Transverse colon (tissue), 4 donors: ENCODE data around the gene ASXL3. TPM values are rescaled to one million over a fixed set of nuclear protein-coding genes. Genes with fewer than 3 reads are reported as not detected.

Experiments
- DNase-seq: peaks from one replicate; pipeline ENCODE4 v3.0.0-alpha.2; 2019
- H3K27ac ChIP-seq, 4 donors: fragments of 200-600 bp; sonication (generic); 2 replicates each; pipeline ENCODE4 v1.5.1; 2016 to 2018; ENCODE audit warnings: inconsistent platforms in 4 of 4
- H3K27me3 ChIP-seq: fragments of 200-600 bp; sonication (generic); 2 replicates; pipeline ENCODE4 v1.5.1; 2017; ENCODE audit warnings: inconsistent platforms
- H3K36me3 ChIP-seq, 4 donors: fragments of 200-600 bp; sonication (generic); 2 replicates each; pipeline ENCODE4 v1.5.1; 2017 to 2019; ENCODE audit warnings: inconsistent platforms in 4 of 4
- H3K4me1 ChIP-seq, 4 donors: fragments of 200-600 bp; sonication (generic); 2 replicates each; pipeline ENCODE4 v1.5.1; 2017 to 2020; ENCODE audit warnings: inconsistent platforms in 4 of 4
- H3K4me3 ChIP-seq, 4 donors: fragments of 200-600 bp; sonication (generic); 1 replicate in 1 of 4; 2 replicates in 3 of 4; pipeline versions ENCODE4 v1.5.1 to v1.6.1; 2017 to 2019; ENCODE audit warnings: inconsistent platforms in 4 of 4
- H3K9me3 ChIP-seq, 2 donors: fragments of 200-600 bp; sonication (generic); 2 replicates each; pipeline ENCODE4 v1.5.1; 2017 to 2019; ENCODE audit warnings: inconsistent platforms in 2 of 2
- CTCF ChIP-seq, 5 experiments: fragments of 200-600 bp in 3 of 5; fragments of 450-650 bp in 2 of 5; sonication (generic) in 3 of 5; IDR thresholded peaks; 1 replicate in 2 of 5; 2 replicates in 3 of 5; pipeline ENCODE4 v1.5.1; 2016 to 2017; ENCODE audit warnings: antibody characterized with exemption in 5 of 5, inconsistent platforms in 3 of 5, mild to moderate bottlenecking in 2 of 5, moderate library complexity in 1 of 5
- EP300 ChIP-seq: sonication (generic); formaldehyde crosslinking; IDR thresholded peaks from one replicate; pipeline ENCODE4 v1.6.1; 2017; ENCODE audit warnings: antibody characterized with exemption, low read depth
- POLR2A ChIP-seq: fragments of 450-650 bp; IDR thresholded peaks from one replicate; pipeline ENCODE4 v1.6.1; 2016; ENCODE audit warnings: antibody characterized with exemption, mild to moderate bottlenecking, moderate library complexity
- POLR2AphosphoS5 ChIP-seq, 3 donors: sonication (generic); formaldehyde crosslinking; IDR thresholded peaks; one replicate each; pipeline ENCODE4 v1.6.1; 2016; ENCODE audit warnings: antibody characterized with exemption in 3 of 3
- WGBS, 2 donors: methylation state at CpG; one replicate each; pipeline ENCODE4 v1.1.5; 2018; ENCODE audit warnings: low coverage in 1 of 2; 5-methylcytosine and 5-hydroxymethylcytosine counted together
- in situ Hi-C, 4 donors: fragments of 200-750 bp; cut with MboI; loops; one replicate each; pipeline versions ENCODE4 v1.15.0 to v1.15.1; 2017; ENCODE audit warnings: low sequenced_read_pairs in 3 of 4, low pct_ligation_motif_present in 1 of 4, low pct_unique_long_range_greater_than_20kb in 1 of 4
- intact Hi-C: fragments of 100-400 bp; cut with DNase I; formaldehyde crosslinking; loops from one replicate; pipeline ENCODE4 v1.15.1; 2023; ENCODE audit warnings: low total_unique reads
- total RNA-seq, 4 donors: library from RNA; depleted of rRNA; stranded (reverse); fragments of >200 nt; gene quantifications; one replicate each; pipeline ENCODE4 v1.1.0, GENCODE V29; 2016

Gene ASXL3
- total RNA-seq, 4 donors from 2014 or later: 0.75 to 3.0 (median 1.7) TPM

- TF ChIP-seq EP300 (no peak), POLR2A (no peak), CTCF (IDR thresholded peaks at IDR 0.05) (no peak), POLR2AphosphoS5 (IDR thresholded peaks at IDR 0.05) (no peak)
- Histone ChIP-seq H3K9me3 (no peaks in the 10 kb centered on the region), H3K27ac (no peak overlapping the region), H3K36me3 (no peaks in the 10 kb centered on the region), H3K27me3 (no peaks in the 10 kb centered on the region), H3K4me1 (no peaks in the 10 kb centered on the region), H3K4me3 (no peak overlapping the region)
- in situ Hi-C loops: no loop called here
- DNase-seq: no peak
- intact Hi-C loops: no loop called here
- WGBS, 2 donors: 79 to 86% methylated on average over 3 of the region's 3 CpGs
Measured at GRCh38 chr18:33699372-33699771, 121.4 kb downstream of the ASXL3 start.

DNA sequence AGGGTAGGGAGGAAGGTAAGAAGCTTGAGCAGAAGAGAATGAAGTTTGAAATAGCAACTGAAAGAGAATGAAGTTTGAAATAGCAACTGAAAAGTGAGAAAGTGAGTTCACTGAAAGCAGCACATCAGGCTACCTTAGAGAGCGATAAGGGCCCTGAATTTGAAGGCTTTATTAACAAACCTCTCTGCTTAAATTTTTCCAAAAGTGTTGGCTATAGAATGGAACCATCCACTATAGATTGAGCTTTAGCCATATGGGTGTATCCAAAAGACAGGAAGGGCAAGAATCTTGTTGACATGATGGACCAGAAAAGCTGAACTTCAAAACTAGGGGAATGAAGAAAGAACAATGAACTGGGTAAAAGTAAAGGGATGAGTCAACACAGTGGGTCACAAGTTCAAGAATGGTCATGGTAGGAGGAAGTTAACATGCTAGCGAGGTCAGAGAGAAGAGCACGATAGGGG lies 122.5 kb downstream of the ASXL3 start:
- Histone ChIP-seq H3K27me3 (no peaks in the 10 kb centered on the region), H3K4me3 (no peak overlapping the region), H3K9me3 (no peaks in the 10 kb centered on the region), H3K27ac (no peak overlapping the region), H3K36me3 (no peaks in the 10 kb centered on the region), H3K4me1 (no peaks in the 10 kb centered on the region)
- in situ Hi-C loops (no loop called here), intact Hi-C loops (no loop called here)
- WGBS, 2 donors: 86 to 95% methylated on average over 3 of the region's 3 CpGs
- TF ChIP-seq POLR2A (no peak), EP300 (no peak), CTCF (IDR thresholded peaks at IDR 0.05) (no peak), POLR2AphosphoS5 (IDR thresholded peaks at IDR 0.05) (no peak)
- no peak for DNase-seq

DNA sequence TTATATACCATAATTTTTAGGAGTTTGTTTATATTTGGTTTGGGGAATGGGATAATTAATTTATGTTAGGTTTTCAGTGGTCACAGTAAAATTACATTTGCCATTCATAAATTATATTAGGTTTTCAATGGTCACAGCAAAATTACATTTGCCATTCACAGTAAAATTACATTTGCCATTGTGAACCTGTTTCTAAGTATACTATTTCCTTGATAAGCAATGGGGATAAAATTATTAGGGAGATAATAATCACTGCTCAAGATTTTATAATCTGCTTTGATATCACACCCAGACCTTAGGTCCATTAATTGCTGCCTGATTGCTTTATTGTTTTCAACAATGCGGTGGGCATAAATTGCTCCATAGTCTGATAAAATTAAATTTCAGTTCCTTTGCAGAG lies 124.6 kb downstream of the ASXL3 start:
- Histone ChIP-seq H3K27me3 (no peaks in the 10 kb centered on the region), H3K9me3 (no peaks in the 10 kb centered on the region), H3K36me3 (no peaks in the 10 kb centered on the region), H3K4me3 (no peak overlapping the region), H3K27ac (no peak overlapping the region), H3K4me1 (no peaks in the 10 kb centered on the region)
- no peak for DNase-seq
- TF ChIP-seq CTCF (IDR thresholded peaks at IDR 0.05): no peak
- TF ChIP-seq EP300: no peak
- no peak for TF ChIP-seq POLR2A
- no peak for TF ChIP-seq POLR2AphosphoS5 (IDR thresholded peaks at IDR 0.05)
- in situ Hi-C loops: no loop called here
- WGBS, 2 donors: 76 to 100% methylated on average over 1 of the region's 1 CpG
- intact Hi-C loops: no loop called here

DNA sequence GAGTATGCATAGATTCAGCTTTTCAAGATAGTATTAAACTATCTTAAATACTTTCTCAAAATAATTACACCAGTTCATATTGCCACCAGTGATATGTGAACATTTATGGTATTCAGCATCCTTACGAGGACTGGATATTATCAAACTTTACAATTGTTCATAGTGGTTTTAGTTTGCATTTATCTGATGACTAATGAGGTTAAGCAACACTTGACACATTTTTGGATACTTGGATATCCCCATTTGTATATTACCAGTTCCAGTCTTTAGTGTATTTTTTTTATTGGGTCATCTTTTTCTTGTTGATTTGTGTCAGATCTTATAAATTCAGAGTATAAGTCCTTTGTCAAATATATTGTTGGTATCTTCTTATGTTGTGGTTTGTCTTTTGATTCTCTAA lies 128.4 kb downstream of the ASXL3 start:
- Histone ChIP-seq H3K36me3 (no peaks in the 10 kb centered on the region), H3K4me3 (no peak overlapping the region), H3K4me1 (no peaks in the 10 kb centered on the region), H3K27me3 (no peaks in the 10 kb centered on the region), H3K9me3 (no peaks in the 10 kb centered on the region), H3K27ac (no peak overlapping the region)
- in situ Hi-C loops (no loop called here), intact Hi-C loops (no loop called here)
- no peak for TF ChIP-seq POLR2AphosphoS5 (IDR thresholded peaks at IDR 0.05)
- TF ChIP-seq CTCF (IDR thresholded peaks at IDR 0.05): no peak
- no peak for TF ChIP-seq EP300
- TF ChIP-seq POLR2A: no peak
- DNase-seq: no peak
- 0 to 44% methylated on average over 1 of the region's 1 CpG for WGBS, 2 donors
